OCI-LY1 (cell line): ENCODE results near the gene LHX5.

Source experiments
- H2AFZ ChIP-seq: fragments of 200-600 bp; sonication (generic), shearing (Covaris generic); 2 replicates; pipeline ENCODE4 v1.6.0; 2014; ENCODE audit warnings: antibody characterized with exemption, mild to moderate bottlenecking, low read length
- H3F3A ChIP-seq: fragments of 200-600 bp; sonication (generic), shearing (Covaris generic); 2 replicates; pipeline ENCODE4 v1.6.0; 2014; ENCODE audit warnings: mild to moderate bottlenecking, antibody characterized with exemption, low read length, moderate library complexity; ENCODE audit not compliant: insufficient read depth
- H3K27ac ChIP-seq: fragments of 200-600 bp; sonication (generic); 2 replicates; pipeline ENCODE4 v1.5.1; 2014; ENCODE audit warnings: low read length, mixed run types, mild to moderate bottlenecking, low read depth; ENCODE audit not compliant: poor library complexity, severe bottlenecking
- H3K27me3 ChIP-seq: fragments of 200-600 bp; sonication (generic); 2 replicates; pipeline ENCODE4 v1.6.0; 2014; ENCODE audit warnings: antibody characterized with exemption, mild to moderate bottlenecking, low read length, moderate library complexity; ENCODE audit not compliant: insufficient read depth
- H3K36me3 ChIP-seq: fragments of 200-600 bp; sonication (generic); 2 replicates; pipeline ENCODE4 v1.6.1; 2014; ENCODE audit warnings: mild to moderate bottlenecking, antibody characterized with exemption, low read length, moderate library complexity, mixed read lengths; ENCODE audit not compliant: insufficient read depth
- H3K4me1 ChIP-seq: fragments of 200-600 bp; sonication (generic); 2 replicates; pipeline ENCODE4 v1.5.1; 2014; ENCODE audit warnings: mild to moderate bottlenecking, low read length, moderate library complexity; ENCODE audit not compliant: insufficient read depth, severe bottlenecking
- H3K4me2 ChIP-seq: fragments of 200-600 bp; sonication (generic), shearing (Covaris generic); 2 replicates; pipeline ENCODE4 v1.6.1; 2014; ENCODE audit warnings: low read length
- H3K4me3 ChIP-seq: fragments of 200-600 bp; sonication (generic); 2 replicates; pipeline ENCODE4 v1.5.1; 2014; ENCODE audit warnings: low read length, low read depth, mild to moderate bottlenecking, mixed read lengths; ENCODE audit not compliant: poor library complexity, severe bottlenecking
- H3K79me2 ChIP-seq: fragments of 200-600 bp; shearing (Covaris generic); 2 replicates; pipeline ENCODE4 v1.6.1; 2016; ENCODE audit warnings: mixed run types, low read length, mixed read lengths; ENCODE audit not compliant: insufficient read depth
- H3K9ac ChIP-seq: fragments of 200-600 bp; sonication (generic), shearing (Covaris generic); 2 replicates; pipeline ENCODE4 v1.6.1; 2014; ENCODE audit warnings: mild to moderate bottlenecking, low read length, mixed read lengths
- H3K9me2 ChIP-seq: fragments of 200-600 bp; sonication (generic), shearing (Covaris generic); 2 replicates; pipeline ENCODE4 v1.6.1; 2014; ENCODE audit warnings: low read depth, mild to moderate bottlenecking, low read length, mixed read lengths
- H3K9me3 ChIP-seq: fragments of 200-600 bp; shearing (Covaris generic); 2 replicates; pipeline ENCODE4 v1.6.1; 2014; ENCODE audit warnings: low read length, mixed read lengths
- H4K20me1 ChIP-seq: fragments of 200-600 bp; sonication (generic), shearing (Covaris generic); 2 replicates; pipeline ENCODE4 v1.6.0; 2016; ENCODE audit warnings: mild to moderate bottlenecking, low read length; ENCODE audit not compliant: insufficient read depth
- CTCF ChIP-seq: fragments of 200-600 bp; sonication (generic), shearing (Covaris generic); IDR thresholded peaks from 2 replicates; pipeline ENCODE4 v1.5.1; 2017; ENCODE audit warnings: mild to moderate bottlenecking, antibody characterized with exemption, low read length, moderate library complexity, mixed read lengths
- EZH2 ChIP-seq: fragments of 200-600 bp; sonication (generic), shearing (Covaris generic); IDR thresholded peaks from 2 replicates; pipeline ENCODE4 v1.8.0; 2017; ENCODE audit warnings: borderline replicate concordance, mixed run types, mild to moderate bottlenecking, antibody characterized with exemption, low read length, moderate library complexity, mixed read lengths

Gene LHX5

GRCh38 chr12:113471619-113472171 lies at the start of gene LHX5:
Gene LHX5, minus strand, starts transcription at chr12:113471871. Its CDS starts 373 bp downstream, at chr12:113471498.
- no peaks in the 10 kb centered on the region for H3K36me3 ChIP-seq
- H3K4me2 ChIP-seq: no peak within 1 kb of the TSS
- H4K20me1 ChIP-seq: no peaks in the 10 kb centered on the region
- H3K9me2 ChIP-seq: no peaks in the 10 kb centered on the region
- no peaks in the 10 kb centered on the region for H3F3A ChIP-seq
- no peak within 1 kb of the TSS for H3K9ac ChIP-seq
- H3K4me1 ChIP-seq: no peaks in the 10 kb centered on the region
- H3K4me3 ChIP-seq: no peak within 1 kb of the TSS
- no peaks in the 10 kb centered on the region for H3K9me3 ChIP-seq
- no peak within 1 kb of the TSS for H2AFZ ChIP-seq
- no peak within 1 kb of the TSS for H3K27ac ChIP-seq
- no peaks in the 10 kb centered on the region for H3K27me3 ChIP-seq
- H3K79me2 ChIP-seq: no peaks in the 10 kb centered on the region
- TF ChIP-seq EZH2 (no peak), CTCF (no peak)

GRCh38 chr12:113519464-113520307 lies 48.0 kb upstream of the LHX5 start:
- Histone ChIP-seq H4K20me1 (no peaks in the 10 kb centered on the region), H3K4me3 (no peak overlapping the region), H3K4me1 (no peaks in the 10 kb centered on the region), H3K79me2 (no peaks in the 10 kb centered on the region), H3F3A (no peaks in the 10 kb centered on the region), H3K9ac (no peak overlapping the region), H3K27ac (no peak overlapping the region), H3K36me3 (no peaks in the 10 kb centered on the region), H2AFZ (no peak overlapping the region), H3K9me3 (0 out of 2 replicates have a peak, but pooled peaks cover 3% of the 10 kb centered on the region), H3K27me3 (peaks cover 4% of the 10 kb centered on the region; the same call in 1 of the 2 replicates), H3K4me2 (no peak overlapping the region), H3K9me2 (no peaks in the 10 kb centered on the region)
- TF ChIP-seq EZH2 (no peak), CTCF (no peak)

GRCh38 chr12:113515082-113515856 lies 43.6 kb upstream of the LHX5 start:
- Histone ChIP-seq H3K4me3 (no peak overlapping the region), H3F3A (no peaks in the 10 kb centered on the region), H2AFZ (no peak overlapping the region), H3K27me3 (peaks cover 4% of the 10 kb centered on the region; the same call in 1 of the 2 replicates), H3K36me3 (no peaks in the 10 kb centered on the region), H4K20me1 (no peaks in the 10 kb centered on the region), H3K79me2 (no peaks in the 10 kb centered on the region), H3K9me3 (0 out of 2 replicates have a peak, but pooled peaks cover 3% of the 10 kb centered on the region), H3K9me2 (no peaks in the 10 kb centered on the region), H3K4me1 (no peaks in the 10 kb centered on the region), H3K9ac (no peak overlapping the region), H3K4me2 (no peak overlapping the region), H3K27ac (no peak overlapping the region)
- no peak for TF ChIP-seq CTCF
- TF ChIP-seq EZH2: no peak
